Thyroid gland (tissue), 4 donors: ENCODE data around the gene PPM1H.

Source experiments
- CTCF ChIP-seq, 6 experiments: fragments of 200-600 bp in 3 of 6; fragments of 450-650 bp in 3 of 6; sonication (generic) in 3 of 6; IDR thresholded peaks; one replicate each; pipeline ENCODE4 v1.5.1; 2016 to 2019; ENCODE audit warnings: antibody characterized with exemption in 6 of 6, mild to moderate bottlenecking in 2 of 6, inconsistent platforms in 1 of 6, moderate library complexity in 1 of 6
- POLR2A ChIP-seq, 2 donors: fragments of 450-650 bp; IDR thresholded peaks; one replicate each; pipeline ENCODE4 v1.6.1; 2017; ENCODE audit warnings: antibody characterized with exemption in 2 of 2, mild to moderate bottlenecking in 2 of 2, moderate library complexity in 1 of 2

GRCh38 chr12:62621101-62621638 lies 313.8 kb downstream of the PPM1H start:
- TF ChIP-seq CTCF (IDR thresholded peaks at IDR 0.05) (no peak), POLR2A (IDR thresholded peaks at IDR 0.05) (no peak)
